ENCODE measurements around the gene KRTAP10-9.
"Not testable (repeated sequence)": the region's sequence is repeated elsewhere in the genome, so short reads cannot be mapped to it uniquely, and the experiment has no call there.

The KRTAP10-9 gene

GRCh38 chr21:44636209-44637017, 9.5 kb downstream of the KRTAP10-9 start:
- in situ Hi-C loops (cut with MboI; ENCODE audit: low pct_unique_long_range_greater_than_20kb, low sequenced_read_pairs) = no loop called here

GRCh38 chr21:44637018-44637850, 10.3 kb downstream of the KRTAP10-9 start, which contains the start of gene KRTAP10-10:
Gene KRTAP10-10 (plus strand): TSS chr21:44637356. CDS start chr21:44637418, 62 bp downstream.
- DNase-seq = no peak
- in situ Hi-C loops (cut with MboI; ENCODE audit: low pct_unique_long_range_greater_than_20kb, low sequenced_read_pairs) = no loop called here

More at GRCh38 chr21:44636209-44637017, 9.5 kb downstream of the KRTAP10-9 start:
- no peak for DNase-seq

GRCh38 chr21:44637851-44638348, 11.0 kb downstream of the KRTAP10-9 start:
- in situ Hi-C loops (cut with MboI; ENCODE audit: low pct_unique_long_range_greater_than_20kb, low sequenced_read_pairs); DNase-seq: not testable (repeated sequence)

- in situ Hi-C loops (cut with MboI; ENCODE audit: low pct_unique_long_range_greater_than_20kb, low sequenced_read_pairs); DNase-seq: not testable (repeated sequence)
Measured at GRCh38 chr21:44638506-44639330, 11.8 kb downstream of the KRTAP10-9 start.

- in situ Hi-C loops (cut with MboI; ENCODE audit: low pct_unique_long_range_greater_than_20kb, low sequenced_read_pairs) = no loop called here
- no peak for DNase-seq
Measured at GRCh38 chr21:44639331-44639655, 12.4 kb downstream of the KRTAP10-9 start.

GRCh38 chr21:44640761-44641160, 13.9 kb downstream of the KRTAP10-9 start:
- in situ Hi-C loops (cut with MboI; ENCODE audit: low pct_unique_long_range_greater_than_20kb, low sequenced_read_pairs) = no loop called here
- no peak for DNase-seq

- in situ Hi-C loops (cut with MboI; ENCODE audit: low pct_unique_long_range_greater_than_20kb, low sequenced_read_pairs) = no loop called here
- DNase-seq = no peak
Measured at GRCh38 chr21:44643741-44644310, 16.9 kb downstream of the KRTAP10-9 start.

- in situ Hi-C loops (cut with MboI; ENCODE audit: low pct_unique_long_range_greater_than_20kb, low sequenced_read_pairs) = no loop called here
Measured at GRCh38 chr21:44644878-44645277, 18.0 kb downstream of the KRTAP10-9 start.

GRCh38 chr21:44646366-44647221, 19.7 kb downstream of the KRTAP10-9 start, which contains the start of gene KRTAP10-11:
Gene KRTAP10-11 (plus strand): TSS chr21:44646414. CDS start chr21:44646459, 45 bp downstream.
- DNase-seq; in situ Hi-C loops (cut with MboI; ENCODE audit: low pct_unique_long_range_greater_than_20kb, low sequenced_read_pairs): not testable (repeated sequence)

More at GRCh38 chr21:44644878-44645277, 18.0 kb downstream of the KRTAP10-9 start:
- no peak for DNase-seq

GRCh38 chr21:44647222-44647552, 20.3 kb downstream of the KRTAP10-9 start:
- DNase-seq = no peak
- in situ Hi-C loops (cut with MboI; ENCODE audit: low pct_unique_long_range_greater_than_20kb, low sequenced_read_pairs) = no loop called here

- no peak for DNase-seq
- in situ Hi-C loops (cut with MboI; ENCODE audit: low pct_unique_long_range_greater_than_20kb, low sequenced_read_pairs) = no loop called here
Measured at GRCh38 chr21:44648557-44649311, 21.8 kb downstream of the KRTAP10-9 start.

GRCh38 chr21:44649521-44650100, 22.7 kb downstream of the KRTAP10-9 start:
- in situ Hi-C loops (cut with MboI; ENCODE audit: low pct_unique_long_range_greater_than_20kb, low sequenced_read_pairs) = no loop called here
- DNase-seq = no peak

- in situ Hi-C loops (cut with MboI; ENCODE audit: low pct_unique_long_range_greater_than_20kb, low sequenced_read_pairs) = no loop called here
- no peak for DNase-seq
Measured at GRCh38 chr21:44650265-44650972, 23.5 kb downstream of the KRTAP10-9 start.

- in situ Hi-C loops (cut with MboI; ENCODE audit: low pct_unique_long_range_greater_than_20kb, low sequenced_read_pairs) = no loop called here
- DNase-seq = no peak
Measured at GRCh38 chr21:44650973-44651675, 24.2 kb downstream of the KRTAP10-9 start.

- DNase-seq = no peak
- in situ Hi-C loops (cut with MboI; ENCODE audit: low pct_unique_long_range_greater_than_20kb, low sequenced_read_pairs) = no loop called here
Measured at GRCh38 chr21:44653123-44653522, 26.2 kb downstream of the KRTAP10-9 start.
